HepG2 (cell line): ENCODE measurements around the gene SFRP4. TPM values are rescaled to one million over a fixed set of nuclear protein-coding genes. Genes with fewer than 3 reads are reported as not detected.

Experiments used
- ARNT2 ChIP-seq: sonication (generic); formaldehyde crosslinking; IDR thresholded peaks from 2 replicates; pipeline ENCODE4 v1.8.0; 2022; ENCODE audit warnings: mild to moderate bottlenecking, low read depth, missing genetic modification reagents, moderate library complexity
- FOXO4 ChIP-seq: sonication (generic); formaldehyde crosslinking; conservative IDR thresholded peaks from 2 replicates; pipeline ENCODE4 v1.8.1; 2023; ENCODE audit warnings: missing genetic modification reagents
- HMG20B ChIP-seq: conservative IDR thresholded peaks from 2 replicates; pipeline ENCODE4 v1.6.1; 2016; ENCODE audit warnings: missing genetic modification reagents, missing compliant biosample characterization
- MXD3 ChIP-seq: IDR thresholded peaks from 2 replicates; pipeline ENCODE4 v1.6.1; 2016; ENCODE audit warnings: mild to moderate bottlenecking, missing biosample characterization, missing genetic modification reagents
- NFRKB ChIP-seq: fragments of 450-650 bp; IDR thresholded peaks from 2 replicates; pipeline ENCODE4 v1.6.1; 2017
- PCBP1 ChIP-seq: fragments of 200-400 bp; formaldehyde crosslinking; IDR thresholded peaks from 2 replicates; pipeline ENCODE4 v1.6.1; 2017; ENCODE audit warnings: mild to moderate bottlenecking, low read depth, low read length, borderline replicate concordance
- RFX5 ChIP-seq: IDR thresholded peaks from 2 replicates; pipeline ENCODE4 v1.6.1; 2011; ENCODE audit warnings: low read depth, low read length, improper control_type of control experiment
- SALL1 ChIP-seq: sonication (generic); formaldehyde crosslinking; IDR thresholded peaks from 2 replicates; pipeline ENCODE4 v1.8.0; 2022; ENCODE audit warnings: mild to moderate bottlenecking, missing genetic modification reagents
- SMC3 ChIP-seq: IDR thresholded peaks from 2 replicates; pipeline ENCODE4 v1.6.1; 2011; ENCODE audit warnings: low read length, improper control_type of control experiment
- SP1 ChIP-seq, 2 experiments: fragments of 450-650 bp in 1 of 2; sonication (generic) in 1 of 2; formaldehyde crosslinking in 1 of 2; IDR thresholded peaks; 2 replicates each; pipeline versions ENCODE4 v1.4.0 to v1.6.1; 2016 to 2020; ENCODE audit warnings: missing genetic modification reagents in 1 of 2
- ZBTB40 ChIP-seq, 2 experiments: fragments of 450-650 bp in 1 of 2; sonication (generic) in 1 of 2; formaldehyde crosslinking in 1 of 2; IDR thresholded peaks; 2 replicates each; pipeline versions ENCODE4 v1.6.1 to v1.8.0; 2016 to 2022; ENCODE audit warnings: antibody characterized with exemption in 1 of 2, mild to moderate bottlenecking in 1 of 2, missing genetic modification reagents in 1 of 2
- ZNF530 ChIP-seq: sonication (generic); formaldehyde crosslinking; IDR thresholded peaks from 2 replicates; pipeline ENCODE4 v1.5.0; 2020; ENCODE audit warnings: low read depth, mild to moderate bottlenecking, missing genetic modification reagents
- ZNF547 ChIP-seq: sonication (generic); formaldehyde crosslinking; IDR thresholded peaks from 2 replicates; pipeline ENCODE4 v1.5.1; 2020; ENCODE audit warnings: mild to moderate bottlenecking, missing genetic modification reagents
- ZNF644 ChIP-seq: IDR thresholded peaks from 2 replicates; pipeline ENCODE4 v1.6.1; 2016; ENCODE audit warnings: low read depth
- ZNF746 ChIP-seq: sonication (generic); formaldehyde crosslinking; IDR thresholded peaks from 2 replicates; pipeline ENCODE4 v1.8.0; 2022; ENCODE audit warnings: mild to moderate bottlenecking, missing genetic modification reagents
- ZNF777 ChIP-seq: sonication (generic); formaldehyde crosslinking; IDR thresholded peaks from 2 replicates; pipeline ENCODE4 v1.4.0; 2020; ENCODE audit warnings: missing genetic modification reagents
- ZNF781 ChIP-seq: sonication (generic); formaldehyde crosslinking; IDR thresholded peaks from 2 replicates; pipeline ENCODE4 v1.5.1; 2020; ENCODE audit warnings: borderline replicate concordance, mild to moderate bottlenecking, missing genetic modification reagents; ENCODE audit errors: not compliant biosample characterization
- polyA plus RNA-seq, 8 experiments: library from polyadenylated mRNA; depleted of rRNA in 3 of 8; stranded (reverse) in 7 of 8; unstranded in 1 of 8; fragments of >200 nt; fragmentation: Illumina TruSeq in 4 of 8; extraction: Trizol in 4 of 8; gene quantifications; 2 replicates each; pipeline versions ENCODE4 v1.2.1 to v1.2.3, GENCODE V29; 2011 to 2016; ENCODE audit warnings: low read depth in 4 of 8, missing spikeins in 1 of 8, mixed read lengths in 1 of 8; ENCODE audit not compliant: insufficient read depth in 1 of 8
- total RNA-seq, 5 experiments: library from RNA; depleted of rRNA; stranded (reverse); fragments of >200 nt; fragmentation: Illumina TruSeq; extraction: Trizol; gene quantifications; 2 replicates each; pipeline ENCODE4 v1.2.3, GENCODE V29; 2016; ENCODE audit warnings: low read depth in 1 of 5

The SFRP4 gene
- total and polyA plus RNA-seq, 2 of the 13 experiments (the other 11 are each of a cell fraction or from before 2014, with no cell fraction given), result 0.96 to 1.8 TPM

GRCh38 chr7:37920849-37921805 is 4.5 kb upstream of the SFRP4 start (continued):
- TF ChIP-seq RFX5 (0 out of 2 replicates have a peak, but pooled peaks have one; percentile 6), ZNF644 (CRISPR knock-in tag) (0 out of 2 replicates have a peak, but pooled peaks have one; percentile 43), SP1 (IDR thresholded peaks at IDR 0.05) (no peak), SP1 (CRISPR knock-in tag; IDR thresholded peaks at IDR 0.05) (0 out of 2 replicates have a peak, but pooled peaks have one; percentile 8), ZNF781 (no peak), ZNF547 (CRISPR knock-in tag) (peak; percentile 93), FOXO4 (CRISPR knock-in tag) (0 out of 2 replicates have a peak, but pooled peaks have one; percentile 55), MXD3 (CRISPR knock-in tag) (0 out of 2 replicates have a peak, but pooled peaks have one; percentile 40), ARNT2 (CRISPR knock-in tag) (no peak), ZBTB40 (IDR thresholded peaks at IDR 0.05) (no peak), ZBTB40 (CRISPR knock-in tag; IDR thresholded peaks at IDR 0.05) (no peak; the same call in 1 of the 2 replicates), PCBP1 (peak; percentile 48; the same call in 1 of the 2 replicates), ZNF530 (CRISPR knock-in tag) (no peak), SALL1 (CRISPR knock-in tag) (peak; percentile 67), ZNF777 (CRISPR knock-in tag) (peak; percentile 82; the same call in 1 of the 2 replicates), HMG20B (no peak), SMC3 (0 out of 2 replicates have a peak, but pooled peaks have one; percentile 2), NFRKB (no peak), ZNF746 (CRISPR knock-in tag) (0 out of 2 replicates have a peak, but pooled peaks have one; percentile 17)
